Spleen (tissue), 11 donors: ENCODE measurements around the gene KLF13. TPM values are rescaled to one million over a fixed set of nuclear protein-coding genes. Genes with fewer than 3 reads are reported as not detected.
"Not testable (repeated sequence)": the region's sequence is repeated elsewhere in the genome, so short reads cannot be mapped to it uniquely, and the experiment has no call there.

Source experiments
- DNase-seq: peaks from one replicate; pipeline ENCODE4 v3.0.0-alpha.2; 2020
- H3K27ac ChIP-seq, 8 donors: fragments of 200-600 bp; sonication (generic) in 7 of 8; 1 replicate in 4 of 8; 2 replicates in 4 of 8; pipeline versions ENCODE4 v1.5.0 to v1.8.0; 2016 to 2021; ENCODE audit warnings: inconsistent platforms in 4 of 8, mild to moderate bottlenecking in 4 of 8, moderate library complexity in 1 of 8
- H3K27me3 ChIP-seq, 7 donors: fragments of 200-600 bp; sonication (generic) in 6 of 7; replicated peaks in 1 of 7; 1 replicate in 4 of 7; 2 replicates in 3 of 7; pipeline versions ENCODE4 v1.5.0 to v1.8.0; 2016 to 2021; ENCODE audit warnings: inconsistent platforms in 3 of 7, mild to moderate bottlenecking in 1 of 7
- H3K36me3 ChIP-seq, 6 donors: fragments of 200-600 bp; sonication (generic) in 5 of 6; 1 replicate in 4 of 6; 2 replicates in 2 of 6; pipeline versions ENCODE4 v1.5.0 to v1.8.0; 2016 to 2021; ENCODE audit warnings: inconsistent platforms in 2 of 6
- H3K4me1 ChIP-seq, 6 donors: fragments of 200-600 bp; sonication (generic) in 5 of 6; 1 replicate in 3 of 6; 2 replicates in 3 of 6; pipeline versions ENCODE4 v1.5.0 to v1.8.0; 2016 to 2021; ENCODE audit warnings: inconsistent platforms in 3 of 6
- H3K4me3 ChIP-seq, 8 donors: fragments of 200-600 bp; sonication (generic) in 7 of 8; 1 replicate in 4 of 8; 2 replicates in 4 of 8; pipeline versions ENCODE4 v1.5.0 to v1.8.0; 2016 to 2021; ENCODE audit warnings: inconsistent platforms in 4 of 8, mild to moderate bottlenecking in 4 of 8, moderate library complexity in 2 of 8
- H3K9me3 ChIP-seq, 8 donors: fragments of 200-600 bp; sonication (generic) in 7 of 8; 1 replicate in 4 of 8; 2 replicates in 4 of 8; pipeline versions ENCODE4 v1.5.0 to v1.8.0; 2016 to 2021; ENCODE audit warnings: inconsistent platforms in 4 of 8
- CTCF ChIP-seq, 11 experiments: fragments of 200-600 bp in 7 of 11; fragments of 450-650 bp in 4 of 11; sonication (generic) in 4 of 11; IDR thresholded peaks in 8 of 11; conservative IDR thresholded peaks in 3 of 11; 1 replicate in 7 of 11; 2 replicates in 4 of 11; pipeline versions ENCODE4 v1.4.0 to v1.8.0; 2016 to 2021; ENCODE audit warnings: antibody characterized with exemption in 11 of 11, inconsistent platforms in 4 of 11, mild to moderate bottlenecking in 1 of 11
- POLR2A ChIP-seq, 3 donors: fragments of 450-650 bp; IDR thresholded peaks; one replicate each; pipeline ENCODE4 v1.5.1; 2017; ENCODE audit warnings: antibody characterized with exemption in 3 of 3, mild to moderate bottlenecking in 1 of 3
- POLR2AphosphoS5 ChIP-seq, 3 donors: sonication (generic); formaldehyde crosslinking; IDR thresholded peaks; one replicate each; pipeline ENCODE4 v1.5.1; 2017; ENCODE audit warnings: antibody characterized with exemption in 3 of 3
- WGBS, 5 donors: extraction: QIAGEN DNeasy Blood & Tissue Kit in 3 of 5; methylation state at CpG; one replicate each; pipeline versions ENCODE4 v1.1.5 to v1.1.7; 2013 to 2018; 5-methylcytosine and 5-hydroxymethylcytosine counted together
- intact Hi-C: fragments of 100-400 bp; cut with DNase I; formaldehyde crosslinking; loops from one replicate; pipeline ENCODE4 v1.15.0; 2023; ENCODE audit warnings: low total_unique reads
- polyA plus RNA-seq, 3 donors: library from polyadenylated mRNA; stranded (reverse); fragments of 200-250 nt; gene quantifications; one replicate each; pipeline ENCODE4 v1.2.1, GENCODE V29; 2013
- total RNA-seq, 7 donors: library from RNA; depleted of rRNA in 3 of 7; stranded (reverse); fragments of >200 nt in 3 of 7; fragmentation: NEBNext Ultra II Directional in 4 of 7; extraction: Animal tissue kit (Norgen Biotek cat#: 25700) in 4 of 7; gene quantifications; one replicate each; pipeline versions ENCODE4 v1.1.0 to v1.2.1, GENCODE V29; 2016 to 2021
- donor health status: healthy with polysubstance abuse.
- donor health status: DM: no; HTN: no; CAD: no; lungs with moderate emphysema.
- donor health status: DM: no; HTN: no; CAD: no.
- donor health status: Bipolar disorder and iron deficiency.
- donor health status: healthy.
- donor health status: DM: no; HTN: no; CAD: no.
- donor health status: DM: yes; HTN: yes; CAD: no.

KLF13 gene
- total and polyA plus RNA-seq, 10 donors = 21.8 to 111 (median 81.4) TPM

GRCh38 chr15:31352339-31352751, 25.7 kb downstream of the KLF13 start:
- Histone ChIP-seq H3K9me3 (no peaks in the 10 kb centered on the region), H3K4me1 (peaks cover 30 to 100% (median 100%) of the 10 kb centered on the region in 6 donors), H3K4me3 (peak overlapping the region in 1 of 8 donors; percentile 49), H3K27me3 (no peaks in the 10 kb centered on the region), H3K36me3 (peaks cover 0 to 57% (median 6%) of the 10 kb centered on the region in 6 donors), H3K27ac (peak overlapping the region; percentile 48 to 100 (median 91))
- 17 to 40% (median 34%) methylated on average over 2 to 8 of the region's 8 CpGs for WGBS, 5 donors
- intact Hi-C loops = no loop called here
- TF ChIP-seq POLR2A (IDR thresholded peaks at IDR 0.05) = no peak
- TF ChIP-seq POLR2AphosphoS5 (IDR thresholded peaks at IDR 0.05) = peak; percentile 64 to 69 (median 67)
- peak; percentile 84 for DNase-seq

DNA sequence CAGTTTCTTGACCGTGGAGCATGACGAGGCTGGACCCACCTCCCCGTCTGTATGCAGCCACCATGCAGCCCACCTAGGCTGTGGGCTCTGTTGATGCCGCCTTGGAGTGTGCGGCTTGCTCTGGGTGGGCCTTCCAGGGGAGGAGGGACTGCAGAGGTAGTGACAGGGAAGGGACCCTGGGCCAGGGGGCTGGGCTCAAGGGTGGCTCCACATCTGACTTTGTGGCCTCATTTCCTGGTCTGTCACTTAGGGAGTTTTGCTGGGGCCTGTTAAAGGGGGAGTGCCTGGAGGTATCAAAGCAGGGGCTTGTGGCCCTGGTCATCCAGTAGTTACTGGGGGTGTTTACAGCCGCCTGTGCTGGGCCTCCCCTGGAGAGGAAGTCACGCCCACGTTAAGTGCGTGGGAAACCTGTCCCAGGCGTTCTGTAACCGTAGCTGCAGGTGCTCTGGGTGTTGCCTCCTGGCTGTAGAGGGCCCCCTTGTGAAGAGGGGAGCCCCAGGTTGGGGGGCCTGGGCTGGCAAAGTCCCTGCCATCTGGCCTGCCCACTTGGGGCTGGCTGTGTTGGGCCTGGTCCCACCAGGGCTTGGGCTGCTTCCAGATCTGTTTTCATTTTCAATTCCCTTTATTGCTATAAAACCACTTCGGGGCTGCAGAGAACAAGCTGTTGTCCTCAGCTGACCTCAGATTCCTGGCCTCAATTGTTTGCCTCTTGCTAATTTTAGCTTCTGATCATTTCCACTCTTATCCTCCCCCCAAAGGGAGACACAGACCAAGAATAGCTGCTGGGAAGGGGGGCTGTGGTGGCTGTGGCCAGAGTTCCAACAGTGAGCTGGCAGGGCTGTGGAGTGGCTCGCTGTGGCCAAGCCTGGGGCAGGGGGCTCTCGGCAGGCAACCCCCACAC, 26.5 kb downstream of the KLF13 start:
- peak overlapping the region; percentile 48 to 100 (median 91) for H3K27ac ChIP-seq
- peaks cover 26 to 100% (median 100%) of the 10 kb centered on the region in 6 donors for H3K4me1 ChIP-seq
- no peaks in the 10 kb centered on the region for H3K27me3 ChIP-seq
- TF ChIP-seq POLR2A (IDR thresholded peaks at IDR 0.05) (peak in 1 of 3 donors; percentile 1), POLR2AphosphoS5 (IDR thresholded peaks at IDR 0.05) (peak; percentile 72 to 87 (median 81)), CTCF (IDR thresholded peaks at IDR 0.05 in 8 of 11, conservative IDR thresholded peaks at IDR 0.05 in 3 of 11) (peak in 4 of 11 experiments; percentile 6 to 45 (median 23))
- peaks cover 0 to 49% (median 4%) of the 10 kb centered on the region in 6 donors for H3K36me3 ChIP-seq
- 13 to 18% (median 16%) methylated on average over 13 to 14 of the region's 14 CpGs for WGBS, 5 donors
- no peaks in the 10 kb centered on the region for H3K9me3 ChIP-seq
- intact Hi-C loops = no loop called here
- peak; percentile 92 for DNase-seq
- H3K4me3 ChIP-seq = peak overlapping the region in 3 of 8 donors; percentile 5 to 49 (median 14)

GRCh38 chr15:31353931-31354330, 27.3 kb downstream of the KLF13 start:
- no peak for TF ChIP-seq POLR2AphosphoS5 (IDR thresholded peaks at IDR 0.05)
- peak in 1 of 3 donors; percentile 8 for TF ChIP-seq POLR2A (IDR thresholded peaks at IDR 0.05)
- WGBS, 5 donors = 55 to 86% (median 60%) methylated on average over 1 to 4 of the region's 4 CpGs
- peaks cover 29 to 100% (median 100%) of the 10 kb centered on the region in 6 donors for H3K4me1 ChIP-seq
- H3K36me3 ChIP-seq = peaks cover 0 to 45% (median 2%) of the 10 kb centered on the region in 6 donors
- H3K4me3 ChIP-seq = peak overlapping the region in 1 of 8 donors; percentile 49
- no peaks in the 10 kb centered on the region for H3K27me3 ChIP-seq
- DNase-seq = peak; percentile 80
- no peaks in the 10 kb centered on the region for H3K9me3 ChIP-seq
- intact Hi-C loops = no loop called here
- peak overlapping the region; percentile 48 to 100 (median 91) for H3K27ac ChIP-seq

- 89 to 95% (median 93%) methylated on average over 11 of the region's 11 CpGs for WGBS, 5 donors
Observed at GRCh38 chr15:31356097-31356496, 29.5 kb downstream of the KLF13 start.

DNA sequence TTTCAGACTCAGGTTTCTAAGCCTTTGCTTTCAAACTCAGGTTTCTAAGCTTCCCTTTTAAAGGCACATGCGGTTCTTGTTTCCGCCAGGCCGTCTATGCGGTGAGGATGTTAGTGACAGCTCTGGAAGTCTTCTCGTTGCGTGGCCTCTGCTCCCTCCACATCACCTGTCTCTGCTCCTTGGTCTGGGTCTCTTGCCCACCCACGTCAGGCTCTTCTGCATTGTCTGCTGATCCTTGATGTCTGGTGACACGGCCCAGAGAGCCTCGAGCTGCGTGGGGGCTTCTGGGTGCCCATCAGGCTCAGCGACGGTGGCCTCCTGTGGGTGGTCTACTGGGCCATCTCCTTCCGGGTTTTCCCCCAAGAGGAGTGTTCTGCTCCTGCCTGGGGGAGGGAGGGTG, 30.5 kb downstream of the KLF13 start:
- no peaks in the 10 kb centered on the region for H3K9me3 ChIP-seq
- no peak for DNase-seq
- peaks cover 0 to 28% (median 2%) of the 10 kb centered on the region in 6 donors for H3K36me3 ChIP-seq
- H3K27me3 ChIP-seq = no peaks in the 10 kb centered on the region
- H3K27ac ChIP-seq = peak overlapping the region in 7 of 8 donors; percentile 67 to 100 (median 96)
- peaks cover 44 to 100% (median 100%) of the 10 kb centered on the region in 6 donors for H3K4me1 ChIP-seq
- intact Hi-C loops = no loop called here
- 19 to 41% (median 25%) methylated on average over 13 of the region's 13 CpGs for WGBS, 5 donors
- H3K4me3 ChIP-seq = peak overlapping the region in 2 of 8 donors; percentile 10 to 40
- TF ChIP-seq POLR2A (IDR thresholded peaks at IDR 0.05) (no peak), POLR2AphosphoS5 (IDR thresholded peaks at IDR 0.05) (peak in 2 of 3 donors; percentile 53 to 66), CTCF (IDR thresholded peaks at IDR 0.05 in 8 of 11, conservative IDR thresholded peaks at IDR 0.05 in 3 of 11) (peak in 1 of 11 experiments; percentile 6)

More at GRCh38 chr15:31356097-31356496, 29.5 kb downstream of the KLF13 start:
- intact Hi-C loops, DNase-seq, H3K27me3 ChIP-seq, H3K9me3 ChIP-seq: not testable (repeated sequence)
- peak overlapping the region in 7 of 8 donors; percentile 67 to 100 (median 96) for H3K27ac ChIP-seq
- H3K4me1 ChIP-seq = peaks cover 43 to 100% (median 100%) of the 10 kb centered on the region in 6 donors
- H3K36me3 ChIP-seq = peaks cover 0 to 29% (median 2%) of the 10 kb centered on the region in 6 donors
- peak overlapping the region in 1 of 8 donors; percentile 40 for H3K4me3 ChIP-seq
